B cell (primary cell): ENCODE measurements around the gene TNIK. TPM values are rescaled to one million over a fixed set of nuclear protein-coding genes. Genes with fewer than 3 reads are reported as not detected.

ENCODE experiments used
- ATAC-seq: fragments of 200-7000 bp; cut with Tn5 transposase; one replicate; pipeline ENCODE4 v1.10.0; 2021; ENCODE audit warnings: low read depth, mild to moderate bottlenecking, moderate number of reproducible peaks, moderate library complexity
- CTCF ChIA-PET: fragments of 350-600 bp; sonication (Branson Sonifier 250); formaldehyde crosslinking; loops from one replicate; lab custom pipeline; 2021; ENCODE audit warnings: antibody characterized with exemption, inconsistent platforms; lab: Charles Lee
- POLR2A ChIA-PET: fragments of 350-600 bp; sonication (Branson Sonifier 250); formaldehyde crosslinking; loops from one replicate; lab custom pipeline; 2021; ENCODE audit warnings: antibody characterized with exemption; lab: Charles Lee
- DNase-seq: peaks from one replicate; pipeline ENCODE4 v3.0.0; 2013
- H2AFZ ChIP-seq: 2 replicates; pipeline ENCODE4 v1.6.1; 2012; ENCODE audit warnings: mild to moderate bottlenecking, low read depth, low read length; ENCODE audit not compliant: insufficient read depth, poor library complexity, severe bottlenecking
- H3K27ac ChIP-seq, 2 donors: 1 replicate in 1 of 2; 2 replicates in 1 of 2; pipeline ENCODE4 v1.5.1; 2012 to 2013; ENCODE audit warnings: low read length in 2 of 2, mild to moderate bottlenecking in 2 of 2, moderate library complexity in 1 of 2
- H3K27me3 ChIP-seq, 4 experiments: fragments of 200-600 bp in 1 of 4; sonication (generic) in 1 of 4; replicated peaks in 1 of 4; 1 replicate in 2 of 4; 2 replicates in 2 of 4; pipeline versions ENCODE4 v1.6.1 to v1.7.0; 2013 to 2016; ENCODE audit warnings: low read length in 3 of 4, mild to moderate bottlenecking in 2 of 4, mixed read lengths in 1 of 4, moderate library complexity in 1 of 4; ENCODE audit not compliant: insufficient read depth in 4 of 4, control insufficient read depth in 3 of 4; ENCODE audit errors: control extremely low read depth in 1 of 4
- H3K36me3 ChIP-seq, 2 experiments: replicated peaks in 1 of 2; 1 replicate in 1 of 2; 2 replicates in 1 of 2; pipeline versions ENCODE4 v1.6.1 to v1.7.1; 2013; ENCODE audit warnings: low read length in 1 of 2; ENCODE audit not compliant: insufficient read depth in 2 of 2, control insufficient read depth in 1 of 2; ENCODE audit errors: control extremely low read depth in 1 of 2, extremely low read depth in 1 of 2
- H3K4me1 ChIP-seq, 2 donors: fragments of 200-600 bp in 1 of 2; sonication (generic) in 1 of 2; 1 replicate in 1 of 2; 2 replicates in 1 of 2; pipeline versions ENCODE4 v1.5.1 to v1.6.1; 2013 to 2017; ENCODE audit warnings: low read length in 2 of 2; ENCODE audit not compliant: control insufficient read depth in 2 of 2, insufficient read depth in 2 of 2
- H3K4me2 ChIP-seq: replicated peaks from 2 replicates; pipeline ENCODE3; 2012; ENCODE audit warnings: mild to moderate bottlenecking, low read depth, low read length; ENCODE audit not compliant: poor library complexity, severe bottlenecking
- H3K4me3 ChIP-seq, 5 experiments: fragments of 200-600 bp in 1 of 5; sonication (generic) in 1 of 5; 1 replicate in 3 of 5; 2 replicates in 2 of 5; pipeline versions ENCODE4 v1.5.1 to v1.7.0; 2011 to 2016; ENCODE audit warnings: low read length in 4 of 5, mild to moderate bottlenecking in 4 of 5, low read depth in 2 of 5, control low read depth in 1 of 5, moderate library complexity in 1 of 5; ENCODE audit not compliant: insufficient read depth in 1 of 5; ENCODE audit errors: control extremely low read depth in 1 of 5, extremely low read depth in 1 of 5
- H3K79me2 ChIP-seq: fragments of 200-600 bp; sonication (generic); one replicate; pipeline ENCODE4 v1.6.0; 2016; ENCODE audit warnings: low read length; ENCODE audit not compliant: control insufficient read depth, insufficient read depth
- H3K9ac ChIP-seq: fragments of 200-600 bp; sonication (generic); 2 replicates; pipeline ENCODE4 v1.6.1; 2017; ENCODE audit warnings: mild to moderate bottlenecking, low read length, moderate library complexity
- H3K9me3 ChIP-seq, 3 donors: one replicate each; pipeline versions ENCODE4 v1.6.1 to v1.7.1; 2013; ENCODE audit warnings: low read length in 2 of 3; ENCODE audit not compliant: control insufficient read depth in 2 of 3, insufficient read depth in 1 of 3; ENCODE audit errors: control extremely low read depth in 1 of 3
- H4K20me1 ChIP-seq: 2 replicates; pipeline ENCODE4 v1.6.0; 2012; ENCODE audit warnings: mild to moderate bottlenecking, low read length; ENCODE audit not compliant: insufficient read depth, control insufficient read depth, poor library complexity, severe bottlenecking
- H3K27ac Mint-ChIP-seq: one replicate; pipeline ENCODE4 v1.8.0; 2021; ENCODE audit warnings: mixed read lengths
- H3K27me3 Mint-ChIP-seq: one replicate; pipeline ENCODE4 v1.8.0; 2021; ENCODE audit warnings: mixed read lengths
- H3K4me1 Mint-ChIP-seq: one replicate; pipeline ENCODE4 v1.8.0; 2021; ENCODE audit warnings: mixed read lengths
- H3K4me3 Mint-ChIP-seq: one replicate; pipeline ENCODE4 v1.8.0; 2021; ENCODE audit warnings: mixed read lengths
- H3K9me3 Mint-ChIP-seq: one replicate; pipeline ENCODE4 v1.8.0; 2022; ENCODE audit warnings: mixed read lengths; ENCODE audit not compliant: insufficient read depth
- CTCF ChIP-seq: fragments of 200-600 bp; IDR thresholded peaks from one replicate; pipeline ENCODE4 v1.8.0; 2022; ENCODE audit warnings: antibody characterized with exemption, mild to moderate bottlenecking
- EZH2 ChIP-seq: IDR thresholded peaks from 2 replicates; pipeline ENCODE4 v1.6.1; 2012; ENCODE audit warnings: borderline replicate concordance, low read depth, mild to moderate bottlenecking, moderate library complexity, low read length; ENCODE audit not compliant: insufficient read depth, poor library complexity, severe bottlenecking
- WGBS: methylation state at CpG from one replicate; pipeline ENCODE4 v1.1.5; 2013; ENCODE audit warnings: missing lambda C conversion rate; ENCODE audit not compliant: insufficient coverage; 5-methylcytosine and 5-hydroxymethylcytosine counted together
- intact Hi-C: fragments of 100-400 bp; cut with micrococcal nuclease; formaldehyde crosslinking; loops from one replicate; pipeline ENCODE4 v1.10.0; 2022
- polyA plus RNA-seq: library from polyadenylated mRNA; depleted of rRNA; stranded (reverse); fragments of >200 nt; gene quantifications from 2 replicates; pipeline ENCODE4 v1.2.3, GENCODE V29; 2012
- total RNA-seq, 2 donors: library from RNA; stranded (reverse); fragments of 120-200 nt in 1 of 2; gene quantifications; 1 replicate in 1 of 2; 2 replicates in 1 of 2; pipeline versions ENCODE4 v1.2.3 to v1.2.4, GENCODE V29; 2013 to 2022

The TNIK gene
- total and polyA plus RNA-seq, 2 donors (not counting 1 experiment from before 2014, with no cell fraction given): 0.66 to 7.7 TPM

GRCh38 chr3:171430530-171430929 lies 29.7 kb downstream of the TNIK start:
- no peak overlapping the region for H3K4me3 ChIP-seq
- ChIA-PET CTCF (interaction anchor here (1.5 kb wide), 1 partner anchor 30 kb away, joined by 5 read pairs; the partner anchor contains the start of gene TNIK), POLR2A (no interaction called here)
- H3K4me1 ChIP-seq: no peaks in the 10 kb centered on the region
- intact Hi-C loops: no loop called here
- no peaks in the 10 kb centered on the region for H4K20me1 ChIP-seq
- H3K4me2 ChIP-seq: no peak overlapping the region
- DNase-seq (no peak), ATAC-seq (no peak)
- no peaks in the 10 kb centered on the region for H3K9me3 Mint-ChIP-seq
- H3K9me3 ChIP-seq: peaks cover 0 to 3% (median 0%) of the 10 kb centered on the region in 3 donors
- H3K27ac ChIP-seq: no peak overlapping the region
- no peaks in the 10 kb centered on the region for H3K79me2 ChIP-seq
- TF ChIP-seq EZH2 (no peak), CTCF (no peak)
- no peak overlapping the region for H3K9ac ChIP-seq
- no peak overlapping the region for H2AFZ ChIP-seq
- H3K27me3 ChIP-seq: no peaks in the 10 kb centered on the region
- no peak overlapping the region for H3K4me3 Mint-ChIP-seq
- no peaks in the 10 kb centered on the region for H3K27me3 Mint-ChIP-seq
- no peaks in the 10 kb centered on the region for H3K4me1 Mint-ChIP-seq
- H3K36me3 ChIP-seq: no peaks in the 10 kb centered on the region
- H3K27ac Mint-ChIP-seq: no peak overlapping the region

- H3K9ac ChIP-seq: no peak overlapping the region
- no peaks in the 10 kb centered on the region for H3K27me3 Mint-ChIP-seq
- no peak overlapping the region for H3K4me2 ChIP-seq
- no peaks in the 10 kb centered on the region for H4K20me1 ChIP-seq
- ATAC-seq: no peak
- H3K4me3 ChIP-seq: no peak overlapping the region
- H3K9me3 Mint-ChIP-seq: no peaks in the 10 kb centered on the region
- no peak overlapping the region for H3K27ac ChIP-seq
- H3K36me3 ChIP-seq: no peaks in the 10 kb centered on the region
- H3K4me1 Mint-ChIP-seq: no peaks in the 10 kb centered on the region
- WGBS: 88% methylated on average over 2 of the region's 2 CpGs
- no peak overlapping the region for H2AFZ ChIP-seq
- intact Hi-C loops: no loop called here
- no peak overlapping the region for H3K4me3 Mint-ChIP-seq
- no peak overlapping the region for H3K27ac Mint-ChIP-seq
- H3K27me3 ChIP-seq: no peaks in the 10 kb centered on the region
- ChIA-PET POLR2A (no interaction called here), CTCF (interaction anchor here (1.5 kb wide), 1 partner anchor 31 kb away, joined by 5 read pairs; the partner anchor contains the start of gene TNIK)
- H3K9me3 ChIP-seq: peaks cover 0 to 3% (median 0%) of the 10 kb centered on the region in 3 donors
- no peak for DNase-seq
- H3K79me2 ChIP-seq: no peaks in the 10 kb centered on the region
- no peaks in the 10 kb centered on the region for H3K4me1 ChIP-seq
- TF ChIP-seq CTCF: no peak
These were observed 30.6 kb downstream of the TNIK start for GRCh38 chr3:171429635-171430034.
